ENCODE measurements around the gene ZNF32.

DNA sequence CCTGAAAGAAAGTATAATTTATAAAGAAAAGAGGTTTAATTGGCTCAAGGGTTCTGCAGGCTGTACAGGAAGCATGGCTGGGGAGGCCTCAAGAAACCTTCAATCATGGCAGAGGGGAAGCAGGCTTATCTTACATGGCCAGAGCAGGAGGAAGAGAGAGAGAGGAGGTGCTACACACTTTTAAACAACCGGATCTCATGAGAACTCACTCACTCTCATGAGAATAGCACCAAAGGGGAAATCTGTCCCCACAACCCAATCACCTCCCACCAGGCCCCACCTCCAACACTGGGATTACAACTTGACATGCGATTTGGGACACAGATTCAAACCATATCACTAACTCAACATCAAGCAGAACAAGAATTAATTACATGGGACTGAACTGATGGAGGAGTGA lies 49.3 kb downstream of the ZNF32 start:
- no peak for TF ChIP-seq POLR2AphosphoS5 (IDR thresholded peaks at IDR 0.05)
- no peak for TF ChIP-seq POLR2A (IDR thresholded peaks at IDR 0.05)

Data from breast epithelium (tissue), 3 donors.